ENCODE data around the gene ARMC12.

ARMC12 gene

GRCh38 chr6:35786810-35787209, 50.0 kb downstream of the ARMC12 start:
- Histone ChIP-seq H3K27me3 (ENCODE audit: insufficient read depth, poor library complexity, severe bottlenecking) (peaks cover 32% of the 10 kb centered on the region), H3K27ac (replicated peaks) (no peak overlapping the region), H3K4me3 (replicated peaks; ENCODE audit: insufficient read depth, low read length) (no peak overlapping the region)
- DNase-seq (ENCODE audit: low read depth in 1 of 2, low spot score in 1 of 2): no peak
- TF ChIP-seq GABPA (IDR thresholded peaks at IDR 0.05; ENCODE audit: low read depth) (no peak), POLR2AphosphoS5 (IDR thresholded peaks at IDR 0.05; ENCODE audit: low read depth) (no peak), REST (IDR thresholded peaks at IDR 0.05; ENCODE audit: insufficient replicate concordance, low read depth) (no peak), SPI1 (IDR thresholded peaks at IDR 0.05; ENCODE audit: borderline replicate concordance, low read depth) (no peak)
- TF ChIP-seq, protein P1, sequence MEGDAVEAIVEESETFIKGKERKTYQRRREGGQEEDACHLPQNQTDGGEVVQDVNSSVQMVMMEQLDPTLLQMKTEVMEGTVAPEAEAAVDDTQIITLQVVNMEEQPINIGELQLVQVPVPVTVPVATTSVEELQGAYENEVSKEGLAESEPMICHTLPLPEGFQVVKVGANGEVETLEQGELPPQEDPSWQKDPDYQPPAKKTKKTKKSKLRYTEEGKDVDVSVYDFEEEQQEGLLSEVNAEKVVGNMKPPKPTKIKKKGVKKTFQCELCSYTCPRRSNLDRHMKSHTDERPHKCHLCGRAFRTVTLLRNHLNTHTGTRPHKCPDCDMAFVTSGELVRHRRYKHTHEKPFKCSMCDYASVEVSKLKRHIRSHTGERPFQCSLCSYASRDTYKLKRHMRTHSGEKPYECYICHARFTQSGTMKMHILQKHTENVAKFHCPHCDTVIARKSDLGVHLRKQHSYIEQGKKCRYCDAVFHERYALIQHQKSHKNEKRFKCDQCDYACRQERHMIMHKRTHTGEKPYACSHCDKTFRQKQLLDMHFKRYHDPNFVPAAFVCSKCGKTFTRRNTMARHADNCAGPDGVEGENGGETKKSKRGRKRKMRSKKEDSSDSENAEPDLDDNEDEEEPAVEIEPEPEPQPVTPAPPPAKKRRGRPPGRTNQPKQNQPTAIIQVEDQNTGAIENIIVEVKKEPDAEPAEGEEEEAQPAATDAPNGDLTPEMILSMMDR (IDR thresholded peaks at IDR 0.05; ENCODE audit: insufficient read depth, low read length): no peak

- H3K27me3 ChIP-seq (ENCODE audit: insufficient read depth, poor library complexity, severe bottlenecking): peaks cover 33% of the 10 kb centered on the region
- TF ChIP-seq REST (IDR thresholded peaks at IDR 0.05; ENCODE audit: insufficient replicate concordance, low read depth): no peak
- no peak for TF ChIP-seq SPI1 (IDR thresholded peaks at IDR 0.05; ENCODE audit: borderline replicate concordance, low read depth)
- no peak for TF ChIP-seq POLR2AphosphoS5 (IDR thresholded peaks at IDR 0.05; ENCODE audit: low read depth)
- TF ChIP-seq, protein P1 (IDR thresholded peaks at IDR 0.05; ENCODE audit: insufficient read depth, low read length): no peak
- no peak for TF ChIP-seq GABPA (IDR thresholded peaks at IDR 0.05; ENCODE audit: low read depth)
- H3K27ac ChIP-seq (replicated peaks): no peak overlapping the region
- no peak overlapping the region for H3K4me3 ChIP-seq (replicated peaks; ENCODE audit: insufficient read depth, low read length)
- no peak for DNase-seq (ENCODE audit: low read depth in 1 of 2, low spot score in 1 of 2)
These were observed 50.7 kb downstream of the ARMC12 start for GRCh38 chr6:35787266-35788218.

DNA sequence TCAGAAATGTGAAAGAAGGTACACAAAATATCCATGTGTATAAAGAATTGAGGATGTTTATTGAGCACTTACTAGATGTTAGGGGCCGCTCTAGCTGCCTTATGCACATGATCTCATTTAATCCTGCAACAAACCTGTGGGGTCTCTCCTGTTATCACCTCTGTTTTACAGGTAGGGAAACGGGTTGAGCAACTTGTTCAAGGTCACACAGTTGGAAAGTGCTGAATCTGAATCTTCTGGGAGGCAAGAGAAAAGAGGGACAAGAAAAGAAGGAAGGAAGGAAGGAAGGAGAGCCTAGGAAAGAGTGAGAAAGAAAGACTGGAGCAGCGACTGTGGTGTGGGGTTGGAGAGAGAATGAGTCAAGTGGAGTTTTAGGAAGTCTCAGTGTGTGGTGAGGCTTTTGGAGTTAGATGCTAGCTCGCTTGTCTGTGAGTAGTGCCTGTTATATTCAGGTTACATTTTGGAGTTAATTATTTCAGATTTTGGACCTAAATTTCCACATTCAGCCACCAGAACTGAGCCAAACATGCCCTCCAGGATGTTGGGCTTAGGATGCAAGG, 51.7 kb downstream of the ARMC12 start:
- TF ChIP-seq REST (IDR thresholded peaks at IDR 0.05; ENCODE audit: insufficient replicate concordance, low read depth) (no peak), SPI1 (IDR thresholded peaks at IDR 0.05; ENCODE audit: borderline replicate concordance, low read depth) (no peak), POLR2AphosphoS5 (IDR thresholded peaks at IDR 0.05; ENCODE audit: low read depth) (no peak), GABPA (IDR thresholded peaks at IDR 0.05; ENCODE audit: low read depth) (no peak)
- TF ChIP-seq, protein P1 (IDR thresholded peaks at IDR 0.05; ENCODE audit: insufficient read depth, low read length): no peak
- no peak for DNase-seq (ENCODE audit: low read depth in 1 of 2, low spot score in 1 of 2)
- H3K27me3 ChIP-seq (ENCODE audit: insufficient read depth, poor library complexity, severe bottlenecking): peaks cover 38% of the 10 kb centered on the region
- no peak overlapping the region for H3K4me3 ChIP-seq (replicated peaks; ENCODE audit: insufficient read depth, low read length)
- H3K27ac ChIP-seq (replicated peaks): no peak overlapping the region
